ENCODE data around the gene FLAD1. TPM values are rescaled to one million over a fixed set of nuclear protein-coding genes. Genes with fewer than 3 reads are reported as not detected.

FLAD1 gene
- total and polyA plus RNA-seq, 2 of the 8 experiments (the other 6 are each of a cell fraction or from before 2014, with no cell fraction given): 104 to 143 TPM

DNA sequence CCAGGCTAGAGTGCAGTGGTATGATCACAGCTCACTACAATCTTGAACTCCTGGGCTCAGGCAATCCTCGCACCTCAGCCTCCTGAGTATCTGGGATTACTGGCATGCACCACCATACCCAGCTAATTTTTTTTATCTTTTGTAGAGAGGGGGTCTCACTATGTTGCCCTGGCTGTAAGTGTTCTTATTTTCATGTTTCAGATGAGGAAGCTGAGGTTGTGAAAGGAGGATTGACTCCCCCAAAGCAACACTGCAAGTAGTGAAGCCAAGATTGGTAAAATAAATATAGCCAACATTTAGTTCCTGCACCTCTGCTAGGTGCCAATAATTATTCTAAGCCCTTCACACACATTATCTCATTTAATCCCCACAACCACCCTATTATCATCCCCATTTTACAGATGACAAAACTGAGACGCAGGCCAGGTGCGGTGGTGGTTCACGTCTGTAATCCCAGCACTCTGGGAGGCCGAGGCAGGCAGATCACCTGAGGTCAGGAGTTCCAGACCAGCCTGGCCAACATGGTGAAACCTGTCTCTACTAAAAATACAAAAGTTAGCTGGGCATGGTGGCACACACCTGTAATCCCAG, 48.7 kb upstream of the FLAD1 start:
- FAIRE-seq (no peak), DNase-seq (ENCODE audit: low read depth in 1 of 2, low spot score in 2 of 2) (no peak)
- H3K27me3 ChIP-seq (replicated peaks in 1 of 4; ENCODE audit: control insufficient read depth in 3 of 4, extremely low read depth in 1 of 4, insufficient read depth in 3 of 4, low read length in 3 of 4): no peaks in the 10 kb centered on the region
- no peak overlapping the region for H3K56ac ChIP-seq (replicated peaks; ENCODE audit: insufficient read length, low read depth, low read length)
- H3K4me2 ChIP-seq (ENCODE audit: insufficient read depth in 1 of 2, low read depth in 2 of 2, low read length in 2 of 2): no peak overlapping the region
- 92% methylated on average over 5 of the region's 5 CpGs; no CpG with 5 or more reads in 1 of the 2 experiments for WGBS, 2 experiments (ENCODE audit: extremely low coverage in 1 of 2, insufficient coverage in 1 of 2, insufficient read length in 1 of 2, insufficient replicate concordance in 2 of 2, low coverage in 1 of 2, low lambda C conversion rate in 2 of 2, missing lambda C conversion rate in 1 of 2)
- H2BK20ac ChIP-seq (ENCODE audit: low read length): no peak overlapping the region
- no peak overlapping the region for H3K4ac ChIP-seq (replicated peaks; ENCODE audit: insufficient read length, low read depth, low read length)
- H3K18ac ChIP-seq (ENCODE audit: extremely low read depth, low read length): no peak overlapping the region
- no peak overlapping the region for H4K91ac ChIP-seq (replicated peaks; ENCODE audit: insufficient read length, low read length)
- H3K36me3 ChIP-seq (ENCODE audit: control insufficient read depth in 2 of 4, insufficient read depth in 4 of 4, low read length in 3 of 4): no peaks in the 10 kb centered on the region
- H2AK5ac ChIP-seq (ENCODE audit: low read depth, low read length): no peak overlapping the region
- H3K79me2 ChIP-seq (ENCODE audit: control insufficient read depth in 1 of 2, insufficient read depth in 2 of 2, low read length in 2 of 2): no peaks in the 10 kb centered on the region
- no peak overlapping the region for H2BK15ac ChIP-seq (ENCODE audit: low read length)
- POLR2A ChIA-PET (ENCODE audit: partially characterized antibody): interaction anchor here (0.9 to 1.4 kb wide), 2 partner anchors 11 to 28 kb away, joined by 3 read pairs; no protein-coding TSS in a partner anchor
- H3K23me2 ChIP-seq (ENCODE audit: low read depth, low read length): peaks cover 12% of the 10 kb centered on the region
- no peak overlapping the region for H3K27ac ChIP-seq (ENCODE audit: low read depth, low read length)
- no peak overlapping the region for H2BK5ac ChIP-seq (ENCODE audit: low read depth, low read length)
- CTCF ChIA-PET (ENCODE audit: partially characterized antibody): interaction anchor here (0.6 to 2.9 kb wide), 8 partner anchors 10 to 359 kb away, joined by 3 to 7 read pairs (median 4); no protein-coding TSS in a partner anchor
- no peak overlapping the region for H2BK120ac ChIP-seq (replicated peaks; ENCODE audit: low read depth, low read length)
- H3K79me1 ChIP-seq (ENCODE audit: low read depth, low read length): no peaks in the 10 kb centered on the region; the same call in 1 of the 2 replicates
- no peaks in the 10 kb centered on the region for H4K20me1 ChIP-seq (replicated peaks in 1 of 2; ENCODE audit: control insufficient read depth in 1 of 2, insufficient read depth in 2 of 2, low read length in 2 of 2)
- H4K8ac ChIP-seq (ENCODE audit: extremely low read depth, insufficient read depth, low read length): no peak overlapping the region
- no peak overlapping the region for H2AFZ ChIP-seq (ENCODE audit: low read length)
- H3K4me1 ChIP-seq (replicated peaks in 1 of 4; ENCODE audit: control insufficient read depth in 3 of 4, insufficient read depth in 4 of 4, low read length in 3 of 4): peaks cover 0 to 4% (median 3%) of the 10 kb centered on the region in 4 experiments; a peak in 2 of 7 replicates
- H4K5ac ChIP-seq (ENCODE audit: insufficient read length, low read depth, low read length): no peak overlapping the region
- no peak overlapping the region for H3K14ac ChIP-seq (ENCODE audit: insufficient read length)
- no peak overlapping the region for H3K4me3 ChIP-seq (ENCODE audit: extremely low read depth in 1 of 4, insufficient read depth in 2 of 4, low read depth in 3 of 4, low read length in 4 of 4)
- H3K23ac ChIP-seq (ENCODE audit: insufficient read length): no peak overlapping the region
- H2BK12ac ChIP-seq (ENCODE audit: low read depth, low read length): no peak overlapping the region
- no peak overlapping the region for H3K9ac ChIP-seq (replicated peaks in 1 of 4; ENCODE audit: extremely low read depth in 1 of 4, low read depth in 3 of 4, low read length in 3 of 4)
- H3K9me3 ChIP-seq (ENCODE audit: insufficient read depth in 2 of 2, low read depth in 1 of 2, low read length in 1 of 2): no peaks in the 10 kb centered on the region
- TF ChIP-seq TCF12 (IDR thresholded peaks at IDR 0.05; ENCODE audit: low read depth, low read length) (no peak), CEBPB (IDR thresholded peaks at IDR 0.05; ENCODE audit: low read depth, low read length) (no peak), CTBP2 (IDR thresholded peaks at IDR 0.05; ENCODE audit: borderline replicate concordance, insufficient read depth, insufficient read length, low read length) (no peak), RFX5 (IDR thresholded peaks at IDR 0.05; ENCODE audit: borderline replicate concordance, low read depth, low read length) (no peak), JUN (IDR thresholded peaks at IDR 0.05; ENCODE audit: low read depth, low read length) (no peak), CREB1 (IDR thresholded peaks at IDR 0.05) (no peak), TAF7 (optimal IDR thresholded peaks at IDR 0.05; ENCODE audit: borderline replicate concordance, low read depth, low read length) (no peak), BACH1 (IDR thresholded peaks at IDR 0.05; ENCODE audit: low read length) (no peak), RNF2 (IDR thresholded peaks at IDR 0.05; ENCODE audit: borderline replicate concordance, low read depth, low read length, missing control alignments, poor library complexity, severe bottlenecking) (no peak), KDM1A (IDR thresholded peaks at IDR 0.05; ENCODE audit: borderline replicate concordance, low read length) (no peak), ASH2L (IDR thresholded peaks at IDR 0.05; ENCODE audit: low read length) (no peak)
- TF ChIP-seq, protein P1, sequence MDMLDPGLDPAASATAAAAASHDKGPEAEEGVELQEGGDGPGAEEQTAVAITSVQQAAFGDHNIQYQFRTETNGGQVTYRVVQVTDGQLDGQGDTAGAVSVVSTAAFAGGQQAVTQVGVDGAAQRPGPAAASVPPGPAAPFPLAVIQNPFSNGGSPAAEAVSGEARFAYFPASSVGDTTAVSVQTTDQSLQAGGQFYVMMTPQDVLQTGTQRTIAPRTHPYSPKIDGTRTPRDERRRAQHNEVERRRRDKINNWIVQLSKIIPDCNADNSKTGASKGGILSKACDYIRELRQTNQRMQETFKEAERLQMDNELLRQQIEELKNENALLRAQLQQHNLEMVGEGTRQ (IDR thresholded peaks at IDR 0.05; ENCODE audit: low read length): no peak

All from H1 (cell line).